PC-9 (cell line): Measurements from ENCODE around the gene MAP3K4. TPM values are rescaled to one million over a fixed set of nuclear protein-coding genes. Genes with fewer than 3 reads are reported as not detected.

Experiments
- BruUV-seq: library from RNA; stranded (reverse); fragments of 400-500 nt; replicated peaks from 2 replicates; lab custom pipeline; 2021; lab: Mats Ljungman, UMichigan
- CTCF ChIA-PET: fragments of 300-600 bp; sonication (Branson Sonifier 250); formaldehyde crosslinking; loops from one replicate; lab custom pipeline; 2022; ENCODE audit warnings: antibody characterized with exemption; lab: Charles Lee
- POLR2A ChIA-PET: fragments of 300-600 bp; sonication (Branson Sonifier 250); formaldehyde crosslinking; loops from one replicate; lab custom pipeline; 2022; ENCODE audit warnings: antibody characterized with exemption; ENCODE audit not compliant: unreplicated experiment; lab: Charles Lee
- DNase-seq, 2 experiments: peaks; one replicate each; pipeline versions ENCODE4 v3.0.0 to v3.0.0-alpha.2; 2015 to 2022; ENCODE audit warnings: mixed read lengths in 1 of 2
- H2AFZ ChIP-seq: fragments of 200-600 bp; sonication (generic); 2 replicates; pipeline ENCODE4 v1.8.1; 2017; ENCODE audit warnings: antibody characterized with exemption
- H3F3A ChIP-seq: fragments of 200-600 bp; sonication (generic); 2 replicates; pipeline ENCODE4 v1.8.1; 2017; ENCODE audit warnings: antibody characterized with exemption, mild to moderate bottlenecking, low read depth; ENCODE audit not compliant: insufficient read depth
- H3K27ac ChIP-seq: fragments of 200-600 bp; sonication (generic); 2 replicates; pipeline ENCODE4 v1.6.1; 2016; ENCODE audit warnings: mixed run types
- H3K27me3 ChIP-seq: fragments of 200-600 bp; sonication (generic); 2 replicates; pipeline ENCODE4 v1.6.1; 2016; ENCODE audit warnings: low read depth, mixed run types; ENCODE audit not compliant: insufficient read depth
- H3K36me3 ChIP-seq: fragments of 200-600 bp; sonication (generic); 2 replicates; pipeline ENCODE4 v1.6.1; 2016; ENCODE audit warnings: low read depth, mixed run types
- H3K4me1 ChIP-seq: fragments of 200-600 bp; sonication (generic); replicated peaks from 2 replicates; pipeline ENCODE4 v1.6.1; 2016; ENCODE audit warnings: mixed run types; ENCODE audit not compliant: insufficient read depth
- H3K4me2 ChIP-seq: fragments of 200-600 bp; sonication (generic); 2 replicates; pipeline ENCODE4 v1.6.1; 2017; ENCODE audit warnings: mixed run types
- H3K4me3 ChIP-seq: fragments of 200-600 bp; sonication (generic); 2 replicates; pipeline ENCODE4 v1.6.1; 2016; ENCODE audit warnings: mixed run types
- H3K79me2 ChIP-seq: fragments of 200-600 bp; sonication (generic); 2 replicates; pipeline ENCODE4 v1.6.1; 2017; ENCODE audit warnings: low read depth, mixed run types
- H3K9me2 ChIP-seq: fragments of 200-600 bp; sonication (generic); 2 replicates; pipeline ENCODE4 v1.8.1; 2017; ENCODE audit warnings: mild to moderate bottlenecking; ENCODE audit not compliant: insufficient read depth
- H3K9me3 ChIP-seq: fragments of 200-600 bp; sonication (generic); 2 replicates; pipeline ENCODE4 v1.8.1; 2016; ENCODE audit warnings: low read depth; ENCODE audit not compliant: insufficient read depth
- H4K20me1 ChIP-seq: fragments of 200-600 bp; sonication (generic); 2 replicates; pipeline ENCODE4 v1.8.1; 2017; ENCODE audit not compliant: insufficient read depth
- CTCF ChIP-seq: fragments of 200-600 bp; sonication (generic); conservative IDR thresholded peaks from 2 replicates; pipeline ENCODE4 v1.6.1; 2017; ENCODE audit warnings: mixed run types, antibody characterized with exemption, mild to moderate bottlenecking, moderate library complexity
- EZH2 ChIP-seq: fragments of 200-600 bp; sonication (generic); IDR thresholded peaks from 2 replicates; pipeline ENCODE4 v1.8.0; 2017; ENCODE audit warnings: antibody characterized with exemption, low read depth
- intact Hi-C: fragments of 100-400 bp; cut with micrococcal nuclease; formaldehyde crosslinking; loops from one replicate; pipeline ENCODE4 v1.10.0; 2022; ENCODE audit not compliant: unreplicated experiment
- total RNA-seq: library from RNA; stranded (reverse); gene quantifications from 2 replicates; pipeline ENCODE4 v1.2.3, GENCODE V29; 2021

The MAP3K4 gene
- total RNA-seq, 1 experiment from 2014 or later, result 13.0 TPM

- intact Hi-C loops, result no loop called here
- Histone ChIP-seq H3F3A (no peaks in the 10 kb centered on the region), H3K79me2 (no peaks in the 10 kb centered on the region), H3K4me2 (no peak overlapping the region), H3K9me3 (no peaks in the 10 kb centered on the region), H3K4me3 (no peak overlapping the region), H3K27ac (no peak overlapping the region), H4K20me1 (no peaks in the 10 kb centered on the region), H2AFZ (no peak overlapping the region), H3K4me1 (no peaks in the 10 kb centered on the region), H3K36me3 (no peaks in the 10 kb centered on the region), H3K9me2 (no peaks in the 10 kb centered on the region), H3K27me3 (peaks cover 84% of the 10 kb centered on the region)
- POLR2A ChIA-PET, result no interaction called here
- TF ChIP-seq CTCF (no peak), EZH2 (no peak)
- no TSS peak for BruUV-seq
- no peak for DNase-seq
- CTCF ChIA-PET, result no interaction called here
Measured at GRCh38 chr6:161154796-161155335, 163.3 kb downstream of the MAP3K4 start.

GRCh38 chr6:161161121-161161520 lies 169.6 kb downstream of the MAP3K4 start:
- Histone ChIP-seq H3K9me3 (no peaks in the 10 kb centered on the region), H3K4me1 (no peaks in the 10 kb centered on the region), H3K36me3 (no peaks in the 10 kb centered on the region), H2AFZ (no peak overlapping the region), H3K4me3 (no peak overlapping the region), H3K79me2 (no peaks in the 10 kb centered on the region), H3K27ac (no peak overlapping the region), H3K4me2 (no peak overlapping the region), H4K20me1 (no peaks in the 10 kb centered on the region), H3K9me2 (no peaks in the 10 kb centered on the region), H3F3A (no peaks in the 10 kb centered on the region), H3K27me3 (peaks cover 91% of the 10 kb centered on the region)
- TF ChIP-seq EZH2 (no peak), CTCF (no peak)
- ChIA-PET POLR2A (no interaction called here), CTCF (no interaction called here)
- BruUV-seq, result no TSS peak
- DNase-seq, result no peak
- intact Hi-C loops, result no loop called here

GRCh38 chr6:161161889-161162624 lies 170.5 kb downstream of the MAP3K4 start:
- Histone ChIP-seq H3K9me2 (no peaks in the 10 kb centered on the region), H3K27ac (no peak overlapping the region), H3K4me1 (no peaks in the 10 kb centered on the region), H3K79me2 (no peaks in the 10 kb centered on the region), H3K9me3 (no peaks in the 10 kb centered on the region), H3K27me3 (peaks cover 95% of the 10 kb centered on the region), H4K20me1 (no peaks in the 10 kb centered on the region), H3K4me2 (no peak overlapping the region), H3F3A (no peaks in the 10 kb centered on the region), H3K4me3 (no peak overlapping the region), H3K36me3 (no peaks in the 10 kb centered on the region), H2AFZ (no peak overlapping the region)
- CTCF ChIA-PET, result no interaction called here
- intact Hi-C loops, result no loop called here
- DNase-seq, result no peak
- no TSS peak for BruUV-seq
- POLR2A ChIA-PET, result no interaction called here
- TF ChIP-seq CTCF (no peak), EZH2 (no peak)
